Right lobe of liver (tissue), 6 donors: ENCODE results near the gene SBF1. TPM values are rescaled to one million over a fixed set of nuclear protein-coding genes. Genes with fewer than 3 reads are reported as not detected.
A peak's percentile ranks its signal among the peaks of the same experiment; 100 is the strongest.

Source experiments
- ATAC-seq, 4 donors: fragments of 200-7000 bp; cut with Tn5 transposase; one replicate each; pipeline ENCODE4 v1.9.1; 2020; ENCODE audit warnings: mild to moderate bottlenecking in 4 of 4, moderate library complexity in 4 of 4
- DNase-seq, 3 donors: peaks; one replicate each; pipeline ENCODE4 v3.0.0-alpha.2; 2020
- H3K27ac ChIP-seq, 3 donors: fragments of 200-600 bp; one replicate each; pipeline ENCODE4 v1.8.0; 2022
- H3K27me3 ChIP-seq, 2 donors: fragments of 200-600 bp; one replicate each; pipeline ENCODE4 v1.8.0; 2022
- H3K36me3 ChIP-seq, 4 donors: fragments of 200-600 bp; sonication (generic) in 1 of 4; one replicate each; pipeline versions ENCODE4 v1.5.1 to v1.8.0; 2017 to 2022; ENCODE audit warnings: control low read depth in 1 of 4
- H3K4me1 ChIP-seq, 4 donors: fragments of 200-600 bp; sonication (generic) in 1 of 4; one replicate each; pipeline versions ENCODE4 v1.5.1 to v1.8.0; 2017 to 2022; ENCODE audit warnings: control low read depth in 1 of 4
- H3K4me3 ChIP-seq, 3 donors: fragments of 200-600 bp; one replicate each; pipeline ENCODE4 v1.8.0; 2022
- H3K9me3 ChIP-seq, 4 donors: fragments of 200-600 bp; sonication (generic) in 1 of 4; one replicate each; pipeline versions ENCODE4 v1.5.1 to v1.8.0; 2017 to 2022; ENCODE audit warnings: control low read depth in 1 of 4
- CTCF ChIP-seq, 4 donors: fragments of 200-600 bp in 3 of 4; fragments of 450-650 bp in 1 of 4; IDR thresholded peaks; one replicate each; pipeline versions ENCODE4 v1.5.1 to v1.8.0; 2016 to 2022; ENCODE audit warnings: antibody characterized with exemption in 4 of 4, mild to moderate bottlenecking in 2 of 4
- POLR2A ChIP-seq: fragments of 450-650 bp; IDR thresholded peaks from one replicate; pipeline ENCODE4 v1.6.1; 2017; ENCODE audit warnings: antibody characterized with exemption, mild to moderate bottlenecking
- WGBS: methylation state at CpG from one replicate; pipeline ENCODE4 v1.1.6; 2018; ENCODE audit warnings: low coverage, low lambda C conversion rate; ENCODE audit not compliant: insufficient coverage; ENCODE audit errors: missing lambda C conversion rate; 5-methylcytosine and 5-hydroxymethylcytosine counted together
- intact Hi-C, 2 donors: fragments of 100-400 bp; cut with DNase I; formaldehyde crosslinking; loops; one replicate each; pipeline versions ENCODE4 v1.11.2 to v1.14.1; 2022
- total RNA-seq, 6 experiments: library from RNA; depleted of rRNA in 2 of 6; stranded (reverse); fragments of >200 nt in 2 of 6; fragmentation: NEBNext Ultra II Directional in 3 of 6; extraction: Animal tissue kit (Norgen Biotek cat#: 25700) in 3 of 6; gene quantifications; one replicate each; pipeline versions ENCODE4 v1.1.0 to v1.2.4, GENCODE V29; 2016 to 2023
- donor health status: DM: no; HTN: yes; CAD: no.
- donor health status: DM: no; HTN: no; CAD: no.
- donor health status: DM: no; HTN: no; CAD: no.
- donor health status: DM: no; HTN: yes; CAD: no.
- donor health status: DM: no; HTN: yes; CAD: no.

SBF1 gene
- total RNA-seq, 6 experiments from 2014 or later = 18.3 to 28.9 (median 22.8) TPM

GRCh38 chr22:50447576-50448551 is 27.0 kb downstream of the SBF1 start:
- no peaks in the 10 kb centered on the region for H3K4me1 ChIP-seq
- ATAC-seq (peak in 3 of 4 donors; percentile 3 to 7 (median 4)), DNase-seq (no peak)
- H3K36me3 ChIP-seq = peaks cover 0 to 31% (median 9%) of the 10 kb centered on the region in 4 donors
- intact Hi-C loops = no loop called here
- no peaks in the 10 kb centered on the region for H3K27me3 ChIP-seq
- no peak for TF ChIP-seq POLR2A
- no peak for TF ChIP-seq CTCF (IDR thresholded peaks at IDR 0.05)
- H3K9me3 ChIP-seq = no peaks in the 10 kb centered on the region
- no peak overlapping the region for H3K27ac ChIP-seq
- 70% methylated on average over 7 of the region's 27 CpGs for WGBS
- H3K4me3 ChIP-seq = no peak overlapping the region

DNA sequence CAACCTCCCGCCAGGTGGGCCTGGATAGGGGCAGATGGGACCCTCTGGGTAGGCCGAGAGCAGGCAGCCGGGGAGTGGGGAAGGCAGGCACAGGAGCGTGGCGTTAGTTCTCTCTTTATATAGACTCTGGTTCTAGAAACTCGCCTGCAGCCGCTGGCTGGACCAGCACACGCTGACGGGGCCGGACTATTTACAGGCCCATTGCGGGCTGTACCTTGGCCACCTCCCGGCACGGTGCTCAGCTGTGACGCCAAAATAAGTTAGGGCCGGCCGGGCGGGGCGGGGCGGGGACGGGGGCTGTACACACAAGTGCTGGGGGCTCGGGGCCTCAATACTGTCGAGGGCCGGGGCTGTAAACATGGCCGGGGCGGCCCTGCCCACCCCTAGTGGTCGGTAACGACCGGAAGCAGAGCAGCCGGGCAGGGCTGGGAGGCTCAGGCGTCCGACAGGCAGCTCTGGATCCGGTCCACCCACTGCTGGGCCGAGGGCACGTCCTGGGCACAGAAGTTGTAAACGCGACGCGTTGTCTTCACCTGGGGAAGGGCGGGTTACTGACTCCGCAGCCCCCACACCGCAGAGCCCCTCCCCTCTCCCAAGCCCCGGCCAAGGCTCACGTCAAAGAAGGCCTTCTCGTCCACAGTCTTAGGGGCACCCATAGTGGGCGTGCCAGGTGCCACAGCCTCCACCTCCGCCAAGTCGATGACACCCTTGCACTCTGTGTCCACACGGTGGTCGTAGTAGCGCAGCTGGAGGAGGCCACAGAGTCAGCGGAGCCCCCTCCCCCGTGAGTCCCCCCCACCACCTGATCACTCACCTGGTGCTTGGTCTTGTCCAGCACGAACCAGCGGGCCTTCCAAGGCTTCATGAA is 27.9 kb downstream of the SBF1 start:
- H3K27ac ChIP-seq = no peak overlapping the region
- no peak for DNase-seq
- peaks cover 0 to 31% (median 9%) of the 10 kb centered on the region in 4 donors for H3K36me3 ChIP-seq
- no peak overlapping the region for H3K4me3 ChIP-seq
- no peaks in the 10 kb centered on the region for H3K4me1 ChIP-seq
- TF ChIP-seq POLR2A (no peak), CTCF (IDR thresholded peaks at IDR 0.05) (no peak)
- peak; percentile 7 to 39 (median 24) for ATAC-seq
- no peaks in the 10 kb centered on the region for H3K27me3 ChIP-seq
- intact Hi-C loops = no loop called here
- WGBS = 72% methylated on average over 2 of the region's 54 CpGs
- H3K9me3 ChIP-seq = no peaks in the 10 kb centered on the region

DNA sequence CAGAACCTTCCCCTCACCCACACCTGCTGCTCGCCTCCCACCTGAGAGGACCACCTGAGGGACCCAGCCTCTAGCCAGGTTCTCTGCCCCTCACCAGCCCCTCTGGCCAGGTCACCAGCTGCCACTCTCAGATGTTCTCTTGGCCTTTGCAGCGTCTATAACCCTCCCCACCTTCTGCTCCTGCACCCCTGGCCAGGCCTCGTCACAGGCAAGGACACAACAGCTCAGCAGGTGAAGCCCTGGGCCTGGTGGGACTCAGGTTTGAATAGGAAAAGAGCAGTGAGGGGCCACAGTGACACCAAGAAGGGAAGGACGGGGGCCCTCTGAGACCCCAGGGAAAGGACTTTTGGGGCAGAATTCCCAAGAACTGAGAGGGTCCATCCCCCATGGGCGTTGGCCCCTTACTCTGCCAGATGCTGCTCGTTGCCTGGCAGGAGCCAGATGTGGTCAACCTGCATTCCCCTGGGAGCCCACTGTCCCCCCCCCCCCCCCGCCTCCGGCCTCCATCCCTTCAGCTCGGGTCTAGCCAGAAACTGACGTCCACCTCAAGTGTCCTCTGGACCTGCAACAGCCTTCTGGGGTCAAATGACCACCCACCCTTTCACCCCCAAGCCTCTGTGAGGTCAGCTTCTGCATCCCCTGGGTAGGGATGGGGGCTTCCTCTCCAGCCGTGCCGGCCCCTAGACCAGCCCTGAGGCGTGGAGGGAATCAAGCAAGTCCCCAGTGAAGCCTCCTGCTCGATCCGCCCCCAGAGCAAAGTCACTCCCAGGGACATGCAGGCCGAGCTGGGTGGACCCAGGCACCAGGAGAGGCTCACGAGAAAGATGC is 28.7 kb downstream of the SBF1 start:
- Histone ChIP-seq H3K4me3 (no peak overlapping the region), H3K27ac (no peak overlapping the region), H3K4me1 (no peaks in the 10 kb centered on the region), H3K9me3 (no peaks in the 10 kb centered on the region), H3K27me3 (no peaks in the 10 kb centered on the region), H3K36me3 (peaks cover 0 to 33% (median 10%) of the 10 kb centered on the region in 4 donors)
- DNase-seq (no peak), ATAC-seq (peak in 2 of 4 donors; percentile 0 to 3)
- intact Hi-C loops = no loop called here
- TF ChIP-seq CTCF (IDR thresholded peaks at IDR 0.05) = no peak
- no peak for TF ChIP-seq POLR2A
- WGBS = 63% methylated on average over 3 of the region's 17 CpGs
